ENCODE results near the gene WDFY2.
A peak's percentile ranks its signal among the peaks of the same experiment; 100 is the strongest.

Gene WDFY2

DNA sequence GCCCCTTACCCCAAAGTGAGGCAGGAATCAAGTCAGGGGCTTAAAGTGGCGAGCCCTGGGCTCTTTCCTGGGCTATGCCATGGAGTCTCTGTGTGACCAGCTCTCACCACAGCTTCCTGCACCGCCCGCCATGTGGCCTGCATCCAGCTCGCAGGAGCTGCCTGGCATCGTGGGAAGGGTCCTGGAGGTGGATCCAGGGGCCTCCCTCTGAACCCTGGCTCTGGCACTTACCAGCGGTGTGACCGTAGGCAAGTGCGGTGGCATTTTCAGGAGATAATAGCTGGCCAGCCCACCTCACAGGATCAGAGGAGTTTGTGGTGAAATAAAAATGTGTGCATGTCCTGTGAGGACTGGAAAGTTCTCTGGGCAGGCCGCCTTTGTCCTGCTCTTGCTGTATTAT, 193.7 kb downstream of the WDFY2 start:
- DNase-seq = no peak

DNA sequence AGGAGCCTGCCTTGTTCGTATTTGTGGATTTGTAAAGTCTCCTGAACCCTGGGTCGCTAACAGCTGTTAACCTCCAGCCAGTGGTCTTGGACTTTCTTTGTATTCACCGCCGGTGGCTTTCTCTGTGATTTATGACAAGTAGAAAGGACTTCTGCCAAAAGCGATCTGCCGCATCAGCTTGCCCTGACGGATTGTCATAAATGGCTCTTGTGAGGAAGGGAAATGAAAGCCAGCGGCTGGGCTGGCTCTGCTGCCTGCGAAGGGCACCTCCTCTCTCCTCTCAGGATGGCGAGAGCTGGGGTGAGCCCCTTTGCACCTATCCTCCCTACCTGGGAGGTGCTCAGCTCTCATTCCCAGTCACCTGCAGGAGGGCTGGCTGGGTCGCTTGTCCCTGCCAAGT, 194.1 kb downstream of the WDFY2 start:
- DNase-seq = peak; percentile 21

DNA sequence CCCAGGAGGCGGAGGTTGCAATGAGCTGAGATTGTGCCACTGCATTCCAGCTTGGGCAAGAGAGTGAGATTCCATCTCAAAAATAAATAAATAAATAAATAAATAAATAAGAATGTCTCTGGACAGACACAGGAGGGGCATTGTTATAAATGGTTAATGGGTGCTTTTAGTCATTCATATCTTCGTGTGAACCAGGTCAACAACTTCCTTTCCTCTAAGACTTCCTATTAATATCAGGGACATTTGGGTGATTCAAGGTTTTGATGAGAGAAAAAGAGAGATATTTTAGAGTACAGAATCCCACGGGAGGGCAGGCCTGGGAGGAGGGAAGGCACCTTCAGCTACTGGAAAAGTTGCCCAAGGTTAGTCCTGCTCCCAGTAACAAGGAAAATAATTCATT, 195.8 kb downstream of the WDFY2 start:
- no peak for DNase-seq

DNA sequence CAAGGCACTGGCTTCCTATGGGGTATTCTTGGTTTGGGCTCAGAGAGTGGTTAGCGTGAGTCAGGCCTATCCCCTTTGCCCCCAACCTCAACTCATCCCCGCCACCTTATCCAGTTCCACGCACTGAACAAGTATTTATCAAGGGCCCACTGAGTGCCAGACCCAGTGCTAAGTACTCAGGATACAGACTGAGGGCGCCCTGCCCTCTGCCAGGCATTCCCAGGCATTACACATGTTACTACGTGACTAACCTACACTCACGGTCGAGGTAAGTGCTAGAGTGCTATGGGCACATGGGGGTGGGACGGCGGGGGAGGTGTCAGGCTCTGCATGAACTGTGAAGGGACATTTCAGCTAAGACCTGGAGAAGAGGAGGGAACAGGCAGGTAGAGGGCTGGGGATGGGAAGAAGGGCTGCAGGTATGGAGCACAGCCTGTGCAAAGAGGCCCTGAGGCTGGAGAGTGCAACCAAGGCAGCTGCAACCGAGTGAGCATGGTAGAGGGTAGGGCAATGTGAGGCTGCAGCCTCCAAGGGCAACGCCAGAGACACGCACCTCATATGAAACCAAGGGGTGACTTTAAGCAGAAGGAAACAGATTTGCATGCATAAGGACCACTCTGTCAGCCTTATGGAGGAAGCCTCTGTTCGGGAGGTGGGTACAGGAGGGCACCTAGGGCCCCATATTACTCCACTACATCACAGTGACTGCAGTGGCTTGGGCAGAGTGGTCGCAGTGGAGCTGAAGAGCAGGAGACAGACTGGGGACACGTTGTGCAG, 197.2 kb downstream of the WDFY2 start:
- no peak for DNase-seq

DNA sequence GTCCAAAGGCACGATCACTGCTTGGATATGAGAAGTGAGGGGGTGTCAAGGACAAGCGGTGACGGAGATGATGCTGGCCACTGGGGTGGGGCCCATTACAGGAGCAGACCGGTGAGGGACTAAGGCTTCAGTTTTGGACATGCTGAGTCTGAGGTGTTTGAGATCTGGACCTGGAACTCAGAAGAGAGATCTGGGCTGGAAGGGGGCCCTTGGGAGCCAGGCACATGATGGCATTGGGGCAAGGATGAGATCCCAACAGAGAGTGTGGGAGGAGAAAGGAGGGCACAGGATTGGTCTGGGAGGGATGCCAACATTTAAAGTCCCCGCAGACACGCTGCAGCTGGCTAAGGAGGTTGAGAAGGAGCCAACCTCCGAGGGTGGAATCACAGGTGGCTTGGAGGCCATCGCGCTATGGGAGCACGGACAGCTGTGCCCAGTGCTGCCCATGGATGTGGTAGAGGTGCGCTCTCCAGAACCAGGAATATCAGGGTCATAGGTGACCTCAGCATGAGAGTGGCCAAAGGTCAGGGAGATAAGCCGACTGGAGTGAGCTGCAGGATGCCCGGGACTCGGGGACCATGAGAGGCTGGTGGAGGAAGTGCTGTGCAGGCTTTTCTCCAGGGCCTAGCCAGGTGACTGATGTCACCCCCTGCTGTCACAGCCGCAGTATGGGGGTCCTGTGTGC, 197.9 kb downstream of the WDFY2 start:
- no peak for DNase-seq

DNA sequence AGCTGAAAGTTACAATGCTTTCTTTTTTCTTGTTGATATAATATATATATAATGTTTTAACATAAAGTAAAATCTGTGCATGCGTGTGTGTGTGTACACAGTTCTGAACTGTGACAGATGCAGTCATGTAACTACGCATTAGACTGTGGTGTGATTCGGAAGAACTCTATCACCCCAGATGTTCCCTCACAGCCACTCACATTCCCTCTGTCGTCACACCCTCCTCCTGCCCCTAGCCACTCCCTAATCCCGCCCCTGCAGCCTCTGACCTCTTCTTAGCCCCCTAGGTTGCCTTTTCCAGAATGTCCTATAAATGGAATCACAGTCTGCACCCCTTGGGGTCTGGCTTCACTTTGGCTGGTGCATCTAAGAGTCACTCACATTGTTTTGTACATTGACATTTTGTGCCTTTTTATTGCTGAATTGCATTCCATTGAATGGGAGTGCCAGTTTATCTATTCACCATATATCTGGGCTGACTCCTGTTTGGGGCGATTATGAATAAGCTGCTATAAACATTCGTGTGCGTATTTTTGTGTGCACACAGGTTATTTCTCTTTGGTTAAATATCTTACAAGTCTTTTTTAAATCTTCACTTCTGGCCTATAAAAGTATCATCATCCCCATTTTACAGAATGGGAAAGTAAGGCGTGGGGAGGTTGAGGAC, 199.3 kb downstream of the WDFY2 start:
- no peak for DNase-seq

DNA sequence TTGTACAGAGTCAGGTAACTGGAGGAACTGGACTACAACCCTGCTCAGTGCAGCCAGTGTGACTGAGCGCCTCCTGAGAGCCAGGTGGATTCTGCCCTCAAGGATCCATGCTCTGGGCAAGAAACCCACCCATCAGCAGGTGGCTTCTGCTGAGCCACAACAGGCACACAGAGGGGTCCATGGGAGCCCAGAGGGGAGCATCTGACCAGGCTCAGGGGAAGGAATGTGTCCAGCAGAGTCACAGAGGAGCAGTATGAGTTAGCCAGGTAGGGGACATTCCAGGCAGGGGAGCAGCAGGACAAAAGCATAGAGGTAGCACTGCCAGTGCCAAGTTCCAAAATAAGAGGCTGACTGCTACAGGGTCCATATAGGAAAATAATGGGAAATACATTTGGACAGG, 199.8 kb downstream of the WDFY2 start:
- no peak for DNase-seq

DNA sequence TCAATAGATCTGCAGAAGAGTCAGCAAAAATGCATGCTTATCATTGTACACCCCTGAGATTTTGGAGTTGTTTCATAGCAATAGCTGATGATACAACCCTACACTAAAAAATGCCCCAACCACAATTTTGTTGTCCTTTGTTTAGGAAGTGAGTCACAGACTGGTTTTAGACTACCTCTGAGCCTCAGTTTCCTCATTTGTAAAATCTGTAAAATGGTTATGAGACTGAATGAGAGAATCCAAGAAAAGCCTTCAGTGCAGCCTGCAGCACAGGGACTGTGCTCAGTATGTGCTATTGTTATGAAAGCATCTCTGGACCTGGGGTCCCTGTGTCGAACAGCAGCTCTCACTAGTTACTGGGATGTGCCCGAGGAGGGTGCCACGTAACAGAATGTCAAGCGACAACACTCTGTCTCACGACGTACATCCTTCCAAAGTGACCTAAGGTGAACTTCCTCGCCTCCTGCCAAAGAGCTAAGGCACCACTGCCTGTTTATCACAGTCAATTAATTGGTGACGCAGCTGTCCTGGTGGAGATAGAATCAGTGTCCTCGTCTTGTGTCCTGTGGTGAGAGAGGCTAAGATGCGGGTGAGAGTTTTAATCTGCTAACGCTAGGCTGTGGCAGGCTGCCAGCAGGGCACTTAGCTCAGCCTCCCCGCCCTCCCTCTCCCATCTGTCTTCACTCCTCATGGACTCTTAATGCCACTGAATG, 201.6 kb downstream of the WDFY2 start:
- DNase-seq = peak; percentile 69

DNA sequence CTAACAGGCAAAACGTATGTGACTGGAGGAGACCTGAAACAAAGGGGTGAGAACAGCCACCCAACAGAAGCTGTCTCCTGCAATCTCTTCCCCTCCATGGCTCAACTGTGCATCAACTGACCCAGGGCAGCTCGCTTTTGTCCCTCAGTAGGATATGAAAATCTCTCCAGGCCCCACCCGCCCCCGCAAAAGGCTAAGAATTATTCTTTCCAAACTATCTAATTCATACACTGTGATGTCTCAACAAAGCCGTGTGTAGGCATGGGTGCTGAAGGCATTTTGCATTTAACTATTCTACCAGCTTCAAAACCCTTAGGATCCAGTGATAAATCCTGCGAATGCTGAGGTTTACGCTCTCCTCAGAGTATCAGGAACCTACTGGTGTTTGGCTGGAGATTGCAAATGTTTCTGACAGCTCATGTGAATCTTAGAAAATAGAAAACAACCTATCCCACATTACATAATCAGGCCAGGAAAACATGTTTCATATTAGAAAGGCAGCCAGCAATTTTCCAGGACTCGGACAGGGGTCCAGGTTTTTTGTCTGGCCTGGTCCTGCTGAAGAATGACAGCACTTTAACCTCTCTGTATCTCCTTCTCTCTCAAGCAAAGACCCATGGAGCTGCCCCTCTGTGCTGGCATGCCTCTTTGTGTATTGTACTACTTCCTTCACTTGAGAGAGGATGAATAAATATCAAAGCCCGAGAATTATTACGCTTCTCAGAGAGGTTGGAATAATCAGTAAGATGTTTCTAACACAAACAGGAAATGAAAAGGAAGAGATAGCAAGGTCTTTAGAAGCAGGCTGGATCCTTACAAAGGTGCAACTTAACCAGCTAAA, 202.4 kb downstream of the WDFY2 start:
- DNase-seq = no peak

DNA sequence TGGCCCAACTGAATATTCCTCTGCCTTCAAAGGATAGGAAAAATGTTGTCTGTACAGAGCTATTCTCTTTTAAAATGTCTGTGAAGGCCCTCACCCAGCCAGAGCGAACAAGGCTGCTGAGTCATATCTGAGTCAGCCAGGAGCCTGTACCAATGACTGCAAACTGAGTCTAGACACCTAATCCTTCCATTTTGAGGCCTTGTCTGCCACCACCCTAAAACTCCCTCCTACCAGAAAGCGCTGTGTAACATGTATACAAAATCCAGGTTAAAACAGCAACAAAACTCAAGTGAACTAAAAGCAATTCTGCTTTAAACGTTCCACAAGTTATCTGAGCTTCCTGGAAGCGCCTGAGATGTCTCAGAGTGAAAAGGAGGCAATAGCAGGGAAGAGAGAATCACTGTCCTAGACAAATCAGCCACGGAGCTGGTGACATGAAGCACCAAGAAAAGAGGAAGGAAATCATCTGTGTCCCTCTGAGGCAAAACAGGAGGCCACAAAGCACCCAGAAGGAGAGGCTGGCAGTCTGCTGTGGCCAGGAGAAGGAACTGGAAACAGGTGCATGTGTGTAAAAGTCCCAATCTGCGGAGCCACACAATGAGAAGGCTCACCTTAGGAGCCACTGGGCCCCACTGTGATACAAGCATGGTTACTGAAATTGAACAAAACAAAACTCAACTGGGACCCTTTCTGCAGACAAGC, 209.5 kb downstream of the WDFY2 start:
- DNase-seq = no peak

DNA sequence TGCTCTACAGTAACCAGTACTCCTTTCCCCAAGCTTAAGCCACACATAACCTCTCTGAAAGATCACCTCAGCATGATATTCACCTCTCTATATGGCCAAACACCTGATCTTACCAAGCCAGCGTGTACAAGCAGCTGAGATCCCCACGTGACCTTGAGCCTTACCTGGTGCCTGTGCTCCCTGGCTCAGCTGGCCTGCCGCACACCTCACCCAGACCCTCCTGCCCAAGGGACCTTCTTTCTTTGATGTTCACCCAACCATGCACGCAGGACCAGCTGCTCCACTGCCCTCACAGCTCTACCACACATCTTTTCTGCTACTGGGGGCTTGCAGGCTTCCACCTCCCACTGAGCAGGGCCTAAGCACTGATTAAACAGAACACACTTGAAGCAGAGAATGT, 210.7 kb downstream of the WDFY2 start:
- DNase-seq = no peak

DNA sequence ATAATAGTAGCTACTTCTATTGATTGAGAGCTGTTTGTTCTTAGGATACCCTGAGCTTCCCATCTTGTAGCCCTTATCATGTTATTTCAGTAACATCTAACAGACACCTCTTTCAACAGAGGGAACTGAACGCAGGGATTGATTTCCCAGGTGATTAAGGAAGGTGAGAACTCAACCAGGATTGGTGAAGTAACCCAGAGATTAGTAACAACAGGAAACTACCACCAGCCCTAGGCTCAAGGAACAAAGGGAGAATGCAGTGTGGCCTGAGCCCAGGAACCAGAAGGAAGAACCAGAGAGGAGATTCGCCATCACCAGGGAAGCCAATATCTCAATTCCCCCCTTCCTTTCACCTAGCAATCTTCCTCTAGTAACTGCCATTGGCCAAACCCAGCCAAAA, 211.2 kb downstream of the WDFY2 start:
- DNase-seq = no peak

DNA sequence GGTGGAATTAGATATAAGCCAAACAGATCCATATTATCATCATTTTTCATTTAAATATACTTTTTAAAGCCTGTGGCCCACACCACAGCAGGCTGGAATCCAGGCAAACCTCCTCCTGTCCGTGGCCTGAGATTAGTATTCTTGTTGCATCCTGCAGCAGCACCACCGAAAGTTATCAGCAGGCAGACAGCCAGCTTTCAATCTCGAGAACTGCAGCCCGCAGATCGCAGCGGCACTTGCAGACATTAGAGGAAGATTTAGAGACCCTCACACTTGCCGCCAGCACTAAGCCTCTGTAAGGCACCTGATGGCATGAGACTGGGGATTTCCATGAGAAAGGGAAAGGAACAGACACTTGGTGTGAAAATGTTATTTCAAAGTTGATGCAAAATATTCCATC, 212.3 kb downstream of the WDFY2 start:
- DNase-seq = no peak

DNA sequence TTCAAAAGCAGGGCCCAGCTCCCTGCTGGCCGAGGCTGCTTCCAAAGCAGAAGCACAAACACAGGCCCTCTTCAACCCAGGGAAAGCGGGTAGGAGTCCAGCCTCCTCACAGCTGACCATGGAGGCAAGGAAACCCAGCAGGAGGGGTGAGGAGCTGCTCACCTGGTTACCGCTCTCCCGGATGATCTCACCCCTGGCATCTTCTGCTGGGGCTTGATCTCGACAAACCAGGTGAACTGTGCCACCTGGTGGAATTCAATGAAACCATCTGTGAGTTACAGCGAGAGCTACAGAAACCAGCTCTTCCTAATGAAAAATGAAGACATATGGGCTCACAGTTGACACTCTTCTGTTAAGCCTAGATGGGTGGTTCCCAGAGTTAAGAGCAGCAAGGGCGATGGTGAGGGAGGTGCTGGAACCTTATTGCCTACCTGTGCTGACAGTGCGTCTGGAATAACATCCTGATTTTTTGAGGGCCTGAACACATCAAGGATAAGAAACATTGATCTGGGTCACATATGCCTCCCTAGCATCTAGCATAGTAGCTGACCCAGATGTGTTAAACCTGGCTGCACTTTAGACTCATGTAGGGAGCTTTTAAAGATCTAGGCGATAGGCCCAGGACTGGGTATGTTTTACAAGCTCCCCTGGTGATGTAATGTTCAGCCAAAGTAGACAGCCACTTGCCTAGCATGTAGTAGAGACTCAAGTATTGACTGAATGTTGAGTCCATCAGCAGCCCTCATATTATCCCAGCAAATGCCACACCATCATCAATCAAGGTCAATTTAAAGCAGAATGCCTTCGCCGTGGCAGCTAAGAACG, 213.6 kb downstream of the WDFY2 start:
- DNase-seq = peak; percentile 75

DNA sequence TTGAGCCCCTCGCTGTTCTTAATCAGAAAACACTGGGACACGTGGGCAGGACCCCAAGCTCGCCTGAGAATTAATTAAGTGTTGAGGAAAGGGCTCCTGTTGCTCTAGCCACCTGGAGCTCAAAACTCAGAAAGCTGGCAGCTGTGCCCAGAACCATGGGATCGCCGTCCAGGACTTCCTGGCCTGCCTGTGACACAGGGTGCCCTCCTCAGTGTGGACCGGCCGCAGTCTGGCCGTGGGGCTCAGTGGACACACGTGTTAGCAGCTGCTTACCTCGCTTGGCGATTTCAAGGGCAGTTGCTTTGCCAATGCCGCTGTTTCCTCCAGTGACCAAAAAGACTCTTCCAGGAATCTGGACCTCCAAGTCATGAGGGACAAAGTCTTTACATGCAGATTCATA, 215.0 kb downstream of the WDFY2 start:
- no peak for DNase-seq

DNA sequence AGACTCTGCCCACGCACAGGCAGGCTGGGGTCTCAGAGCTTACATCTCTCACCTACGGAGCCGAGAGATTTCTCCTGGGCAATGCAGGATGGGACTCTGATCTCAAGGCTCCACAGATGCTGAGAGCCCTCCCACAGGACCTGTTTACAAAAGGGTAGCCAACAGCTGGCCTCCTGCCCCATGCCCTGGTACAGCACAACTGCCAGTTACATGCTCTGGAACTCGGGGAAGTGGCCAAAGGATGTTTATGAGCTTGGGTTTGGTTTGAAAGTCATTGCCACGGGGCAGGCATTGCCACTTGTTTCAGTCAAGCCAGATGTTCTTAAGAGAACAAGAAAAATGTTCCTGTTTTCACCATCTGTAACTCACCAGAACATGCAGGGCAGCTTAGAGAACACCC, 216.2 kb downstream of the WDFY2 start:
- DNase-seq = no peak

DNA sequence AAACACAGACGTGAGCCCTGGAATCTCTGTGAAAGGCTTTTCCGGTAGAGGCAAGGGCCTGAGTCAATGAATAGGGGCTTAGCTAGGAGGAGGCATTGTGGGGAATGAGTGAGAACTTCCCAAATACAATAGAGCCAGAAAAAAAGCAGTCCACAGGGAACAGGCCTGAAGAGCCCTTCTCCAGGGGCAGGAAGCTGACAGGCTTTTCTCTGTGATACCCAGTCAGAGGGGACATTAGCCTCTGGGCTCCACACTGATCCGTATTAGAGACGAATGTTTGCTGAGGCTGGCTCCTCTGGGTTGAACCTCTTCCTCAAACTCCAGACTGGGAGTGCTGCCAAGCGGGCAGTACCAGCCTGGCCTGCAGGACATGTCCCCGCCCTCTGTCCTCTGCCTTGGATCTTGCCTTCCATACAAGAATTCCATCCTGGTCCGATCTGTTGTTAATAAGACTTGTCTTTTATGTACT, 217.4 kb downstream of the WDFY2 start:
- DNase-seq = peak; percentile 93

DNA sequence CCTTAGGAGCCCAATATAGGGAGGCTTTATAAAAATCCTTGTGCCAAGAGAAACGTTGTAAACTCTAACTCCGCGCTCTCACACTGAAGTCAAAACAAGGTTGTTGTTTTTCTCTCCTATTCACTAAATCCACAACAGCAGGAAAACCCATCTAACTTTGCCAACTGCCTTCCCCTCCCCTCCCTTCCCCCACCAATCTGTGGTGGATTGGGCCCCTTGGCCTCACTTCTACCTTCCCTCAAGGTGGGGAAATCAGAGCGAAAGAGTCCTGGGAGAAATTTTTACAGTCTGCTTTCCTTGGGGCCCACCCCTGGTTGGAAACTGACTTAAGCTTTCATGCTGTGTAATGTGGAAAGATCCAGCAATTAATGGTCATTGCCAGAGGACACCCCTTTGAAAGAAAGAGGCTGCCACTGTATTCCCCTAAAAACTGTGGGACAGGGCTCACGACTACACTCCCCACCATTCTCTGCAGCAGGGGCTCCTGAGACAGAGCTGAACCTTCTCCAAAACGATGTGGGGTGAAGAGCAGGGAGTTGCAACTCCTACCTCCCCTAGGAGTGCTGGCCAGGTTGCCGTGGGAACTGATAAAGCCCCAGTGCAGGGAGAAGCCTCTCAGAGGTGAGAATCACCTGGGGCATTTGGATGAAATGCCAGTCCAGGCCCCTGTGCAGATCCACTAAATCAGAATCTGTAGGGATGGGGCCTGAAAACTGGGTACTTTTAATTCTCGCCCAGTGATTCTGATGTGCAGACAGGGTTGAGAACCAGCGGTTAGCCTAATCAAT, 218.6 kb downstream of the WDFY2 start:
- no peak for DNase-seq

DNA sequence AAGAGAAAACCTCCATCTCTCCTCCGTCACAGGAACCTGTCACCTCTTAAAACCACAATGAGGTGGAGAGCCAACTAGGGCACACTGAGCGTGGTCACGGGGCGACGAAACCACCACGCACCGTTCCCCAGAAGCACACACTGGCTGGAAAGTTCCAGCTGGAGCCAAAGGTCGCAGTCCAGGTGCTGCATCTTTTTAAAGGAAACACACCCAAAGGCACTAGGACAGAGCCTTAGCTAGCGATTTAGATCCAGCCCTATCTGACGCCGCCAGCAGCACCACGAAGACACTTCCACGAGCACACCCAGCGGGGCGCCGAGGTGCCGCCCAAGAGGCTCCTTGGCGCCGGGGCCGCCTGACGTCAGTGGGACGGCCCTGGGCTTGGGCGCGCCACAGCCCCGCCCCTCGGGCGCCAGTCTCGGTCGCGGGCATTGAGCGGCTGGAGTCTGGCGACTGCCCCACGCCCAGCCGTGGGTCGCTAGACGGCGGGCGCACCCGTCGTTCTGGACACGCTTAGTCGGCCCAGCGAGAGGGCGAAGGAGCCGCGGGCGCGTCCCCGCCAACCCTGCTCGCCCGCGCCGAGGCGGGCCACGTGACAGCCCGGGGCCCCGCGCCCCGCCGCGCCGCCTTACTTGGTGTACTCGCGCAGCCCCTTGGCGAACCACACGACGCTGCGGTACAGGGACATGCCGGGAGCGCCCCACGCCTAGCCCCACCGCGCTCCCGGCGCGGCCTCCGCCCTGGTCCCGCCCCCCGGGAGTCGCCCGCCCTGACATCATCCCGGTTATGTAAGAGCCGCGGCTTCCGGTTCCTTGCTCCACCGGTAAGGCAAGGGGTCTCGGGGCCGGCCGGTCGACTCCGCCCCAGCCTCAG, 219.4 kb downstream of the WDFY2 start, which contains the start of gene DHRS12:
TSS of gene DHRS12 (minus strand) at position 742 of the 873 bp plus-strand sequence. CDS start 4,504 bp downstream, outside the sequence.
- DNase-seq = peak; percentile 69

Measured in DMS153 (cell line).